ENCODE results near the gene ARFRP1.
"Not testable (repeated sequence)": the region's sequence is repeated elsewhere in the genome, so short reads cannot be mapped to it uniquely, and the experiment has no call there.

The ARFRP1 gene

GRCh38 chr20:63653041-63653973 lies 54.5 kb downstream of the ARFRP1 start, which contains the start of gene STMN3:
Gene STMN3 (minus strand): TSS chr20:63653424. CDS start chr20:63653345, 79 bp downstream.
- peak; percentile 89 for DNase-seq

GRCh38 chr20:63652192-63652980 lies 55.4 kb downstream of the ARFRP1 start:
- peak; percentile 83 for DNase-seq

- no peak for DNase-seq
Observed at GRCh38 chr20:63651942-63652191, 55.9 kb downstream of the ARFRP1 start.

GRCh38 chr20:63650486-63650885 lies 57.3 kb downstream of the ARFRP1 start:
- not testable (repeated sequence) for DNase-seq

GRCh38 chr20:63648895-63649589 lies 58.7 kb downstream of the ARFRP1 start:
- DNase-seq: no peak

Data from activated effector memory CD4-positive, alpha-beta T cell treated with anti-CD3 and anti-CD28 coated beads, Interleukin-2, amount 50 U/mL, for 16 hours (primary cell).